Measurements from ENCODE around the gene PEX13. TPM values are rescaled to one million over a fixed set of nuclear protein-coding genes. Genes with fewer than 3 reads are reported as not detected.
"Not testable (repeated sequence)": the region's sequence is repeated elsewhere in the genome, so short reads cannot be mapped to it uniquely, and the experiment has no call there.

Gene PEX13
- polyA plus RNA-seq, 1 experiment: 11.7 TPM

- H3K36me3 ChIP-seq (ENCODE audit: control insufficient read depth, insufficient read depth, low read length): no peaks in the 10 kb centered on the region
- POLR2A ChIA-PET: no interaction called here
- H3K27me3 ChIP-seq (ENCODE audit: control insufficient read depth, insufficient read depth, low read length): no peaks in the 10 kb centered on the region
- H3K4me3 ChIP-seq (ENCODE audit: low read depth, low read length): no peak overlapping the region
- TF ChIP-seq CTCF (IDR thresholded peaks at IDR 0.05; ENCODE audit: insufficient read depth, low read depth, low read length): no peak
- CTCF ChIA-PET: no interaction called here
- DNase-seq (ENCODE audit: low read depth): no peak
Measured at GRCh38 chr2:60976256-60976850, 41.2 kb upstream of the PEX13 start.

- POLR2A ChIA-PET: no interaction called here
- CTCF ChIA-PET: no interaction called here
- H3K27me3 ChIP-seq (ENCODE audit: control insufficient read depth, insufficient read depth, low read length): no peaks in the 10 kb centered on the region
- no peak for DNase-seq (ENCODE audit: low read depth)
- no peak for TF ChIP-seq CTCF (IDR thresholded peaks at IDR 0.05; ENCODE audit: insufficient read depth, low read depth, low read length)
- no peak overlapping the region for H3K4me3 ChIP-seq (ENCODE audit: low read depth, low read length)
- H3K36me3 ChIP-seq (ENCODE audit: control insufficient read depth, insufficient read depth, low read length): no peaks in the 10 kb centered on the region
Measured at GRCh38 chr2:60976875-60977561, 40.5 kb upstream of the PEX13 start.

- TF ChIP-seq CTCF (IDR thresholded peaks at IDR 0.05; ENCODE audit: insufficient read depth, low read depth, low read length): no peak
- POLR2A ChIA-PET: no interaction called here
- CTCF ChIA-PET: no interaction called here
- DNase-seq (ENCODE audit: low read depth): no peak
- no peak overlapping the region for H3K4me3 ChIP-seq (ENCODE audit: low read depth, low read length)
- H3K27me3 ChIP-seq (ENCODE audit: control insufficient read depth, insufficient read depth, low read length): no peaks in the 10 kb centered on the region
- H3K36me3 ChIP-seq (ENCODE audit: control insufficient read depth, insufficient read depth, low read length): no peaks in the 10 kb centered on the region
Measured at GRCh38 chr2:60977562-60977895, 40.0 kb upstream of the PEX13 start.

- ChIA-PET CTCF (no interaction called here), POLR2A (no interaction called here)
- no peak for TF ChIP-seq CTCF (IDR thresholded peaks at IDR 0.05; ENCODE audit: insufficient read depth, low read depth, low read length)
Measured at GRCh38 chr2:60979231-60979630, 38.3 kb upstream of the PEX13 start.

GRCh38 chr2:60980071-60980815 lies 37.3 kb upstream of the PEX13 start:
- CTCF ChIA-PET: interaction anchor here (1.2 kb wide), 1 partner anchor 18 kb away, joined by 3 read pairs; no protein-coding TSS in a partner anchor
- Histone ChIP-seq H3K36me3 (ENCODE audit: control insufficient read depth, insufficient read depth, low read length) (no peaks in the 10 kb centered on the region), H3K4me3 (ENCODE audit: low read depth, low read length) (no peak overlapping the region), H3K27me3 (ENCODE audit: control insufficient read depth, insufficient read depth, low read length) (no peaks in the 10 kb centered on the region)
- POLR2A ChIA-PET: no interaction called here
- no peak for DNase-seq (ENCODE audit: low read depth)
- no peak for TF ChIP-seq CTCF (IDR thresholded peaks at IDR 0.05; ENCODE audit: insufficient read depth, low read depth, low read length)

More at GRCh38 chr2:60979231-60979630, 38.3 kb upstream of the PEX13 start:
- H3K4me3 ChIP-seq (ENCODE audit: low read depth, low read length): no peak overlapping the region
- H3K36me3 ChIP-seq (ENCODE audit: control insufficient read depth, insufficient read depth, low read length): no peaks in the 10 kb centered on the region
- DNase-seq (ENCODE audit: low read depth): no peak
- H3K27me3 ChIP-seq (ENCODE audit: control insufficient read depth, insufficient read depth, low read length): no peaks in the 10 kb centered on the region

- POLR2A ChIA-PET; H3K36me3 ChIP-seq (ENCODE audit: control insufficient read depth, insufficient read depth, low read length); H3K27me3 ChIP-seq (ENCODE audit: control insufficient read depth, insufficient read depth, low read length); H3K4me3 ChIP-seq (ENCODE audit: low read depth, low read length); DNase-seq (ENCODE audit: low read depth): not testable (repeated sequence)
- CTCF ChIA-PET: interaction anchor here (1.0 to 1.1 kb wide), 2 partner anchors 13 to 26 kb away, joined by 3 read pairs; no protein-coding TSS in a partner anchor
Measured at GRCh38 chr2:60982066-60982465, 35.5 kb upstream of the PEX13 start.
